Measurements from ENCODE around the gene TXNDC9.

GRCh38 chr2:99356853-99357252, 20.7 kb upstream of the TXNDC9 start:
- no peak for TF ChIP-seq POLR2A (IDR thresholded peaks at IDR 0.05)
- TF ChIP-seq, protein P1, sequence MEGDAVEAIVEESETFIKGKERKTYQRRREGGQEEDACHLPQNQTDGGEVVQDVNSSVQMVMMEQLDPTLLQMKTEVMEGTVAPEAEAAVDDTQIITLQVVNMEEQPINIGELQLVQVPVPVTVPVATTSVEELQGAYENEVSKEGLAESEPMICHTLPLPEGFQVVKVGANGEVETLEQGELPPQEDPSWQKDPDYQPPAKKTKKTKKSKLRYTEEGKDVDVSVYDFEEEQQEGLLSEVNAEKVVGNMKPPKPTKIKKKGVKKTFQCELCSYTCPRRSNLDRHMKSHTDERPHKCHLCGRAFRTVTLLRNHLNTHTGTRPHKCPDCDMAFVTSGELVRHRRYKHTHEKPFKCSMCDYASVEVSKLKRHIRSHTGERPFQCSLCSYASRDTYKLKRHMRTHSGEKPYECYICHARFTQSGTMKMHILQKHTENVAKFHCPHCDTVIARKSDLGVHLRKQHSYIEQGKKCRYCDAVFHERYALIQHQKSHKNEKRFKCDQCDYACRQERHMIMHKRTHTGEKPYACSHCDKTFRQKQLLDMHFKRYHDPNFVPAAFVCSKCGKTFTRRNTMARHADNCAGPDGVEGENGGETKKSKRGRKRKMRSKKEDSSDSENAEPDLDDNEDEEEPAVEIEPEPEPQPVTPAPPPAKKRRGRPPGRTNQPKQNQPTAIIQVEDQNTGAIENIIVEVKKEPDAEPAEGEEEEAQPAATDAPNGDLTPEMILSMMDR (IDR thresholded peaks at IDR 0.05): no peak
